Measurements from ENCODE around the gene ZDHHC21.
"Not testable (repeated sequence)": the region's sequence is repeated elsewhere in the genome, so short reads cannot be mapped to it uniquely, and the experiment has no call there.

ZDHHC21 gene

GRCh38 chr9:14686168-14686567, 7.1 kb downstream of the ZDHHC21 start:
- DNase-seq (ENCODE audit: low read depth in 2 of 2) = no peak

GRCh38 chr9:14682616-14683015, 10.6 kb downstream of the ZDHHC21 start:
- not testable (repeated sequence) for DNase-seq (ENCODE audit: low read depth in 2 of 2)

- no peak for DNase-seq (ENCODE audit: low read depth in 2 of 2)
Observed at GRCh38 chr9:14678776-14679175, 14.5 kb downstream of the ZDHHC21 start.

- DNase-seq (ENCODE audit: low read depth in 2 of 2) = no peak
Observed at GRCh38 chr9:14677872-14678271, 15.4 kb downstream of the ZDHHC21 start.

- no peak for DNase-seq (ENCODE audit: low read depth in 2 of 2)
Observed at GRCh38 chr9:14677396-14677795, 15.8 kb downstream of the ZDHHC21 start.

GRCh38 chr9:14674630-14675029, 18.6 kb downstream of the ZDHHC21 start:
- DNase-seq (ENCODE audit: low read depth in 2 of 2) = no peak

- DNase-seq (ENCODE audit: low read depth in 2 of 2) = no peak
Observed at GRCh38 chr9:14671377-14671776, 21.9 kb downstream of the ZDHHC21 start.

GRCh38 chr9:14670718-14671117, 22.5 kb downstream of the ZDHHC21 start:
- no peak for DNase-seq (ENCODE audit: low read depth in 2 of 2)

- DNase-seq (ENCODE audit: low read depth in 2 of 2) = not testable (repeated sequence)
Observed at GRCh38 chr9:14664022-14664421, 29.2 kb downstream of the ZDHHC21 start.

- no peak for DNase-seq (ENCODE audit: low read depth in 2 of 2)
Observed at GRCh38 chr9:14662060-14662453, 31.2 kb downstream of the ZDHHC21 start.

GRCh38 chr9:14661421-14662059, 31.7 kb downstream of the ZDHHC21 start:
- DNase-seq (ENCODE audit: low read depth in 2 of 2) = no peak

GRCh38 chr9:14660721-14661120, 32.5 kb downstream of the ZDHHC21 start:
- DNase-seq (ENCODE audit: low read depth in 2 of 2) = no peak

GRCh38 chr9:14654932-14655331, 38.3 kb downstream of the ZDHHC21 start:
- no peak for DNase-seq (ENCODE audit: low read depth in 2 of 2)

GRCh38 chr9:14653511-14653910, 39.7 kb downstream of the ZDHHC21 start:
- DNase-seq (ENCODE audit: low read depth in 2 of 2) = no peak

- no peak for DNase-seq (ENCODE audit: low read depth in 2 of 2)
Observed at GRCh38 chr9:14652729-14653377, 40.4 kb downstream of the ZDHHC21 start.

GRCh38 chr9:14650596-14650995, 42.6 kb downstream of the ZDHHC21 start:
- DNase-seq (ENCODE audit: low read depth in 2 of 2) = no peak

- no peak for DNase-seq (ENCODE audit: low read depth in 2 of 2)
Observed at GRCh38 chr9:14645648-14646047, 47.6 kb downstream of the ZDHHC21 start.

GRCh38 chr9:14640967-14641366, 52.3 kb downstream of the ZDHHC21 start:
- DNase-seq (ENCODE audit: low read depth in 2 of 2) = no peak

- DNase-seq (ENCODE audit: low read depth in 2 of 2) = no peak
Observed at GRCh38 chr9:14640294-14640693, 52.9 kb downstream of the ZDHHC21 start.

- no peak for DNase-seq (ENCODE audit: low read depth in 2 of 2)
Observed at GRCh38 chr9:14633906-14634565, 59.2 kb downstream of the ZDHHC21 start.

- no peak for DNase-seq (ENCODE audit: low read depth in 2 of 2)
Observed at GRCh38 chr9:14633148-14633547, 60.1 kb downstream of the ZDHHC21 start.

GRCh38 chr9:14627513-14627912, 65.7 kb downstream of the ZDHHC21 start:
- DNase-seq (ENCODE audit: low read depth in 2 of 2) = no peak

GRCh38 chr9:14618836-14619420, 74.3 kb downstream of the ZDHHC21 start:
- no peak for DNase-seq (ENCODE audit: low read depth in 2 of 2)
